ENCODE data around the gene SORL1.

The SORL1 gene

DNA sequence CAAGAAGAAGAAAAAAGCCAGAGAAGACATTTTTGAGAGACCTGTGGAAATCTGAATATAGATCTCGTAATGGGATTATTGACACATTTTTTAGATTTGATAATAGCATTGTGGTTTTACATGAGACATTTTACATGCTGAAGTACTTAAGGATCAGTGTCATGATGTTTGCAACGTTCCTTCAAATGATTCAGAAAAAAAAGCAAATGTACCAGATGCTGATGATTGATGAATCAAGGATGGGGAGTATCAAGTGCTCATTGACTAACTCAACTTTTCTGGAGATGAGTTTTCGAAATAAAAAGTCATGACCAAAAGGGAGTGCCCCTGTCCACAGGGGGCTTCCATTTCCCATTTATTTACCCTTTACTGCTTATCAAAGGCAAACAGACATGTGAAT is 207.7 kb downstream of the SORL1 start:
- TF ChIP-seq, protein P1, sequence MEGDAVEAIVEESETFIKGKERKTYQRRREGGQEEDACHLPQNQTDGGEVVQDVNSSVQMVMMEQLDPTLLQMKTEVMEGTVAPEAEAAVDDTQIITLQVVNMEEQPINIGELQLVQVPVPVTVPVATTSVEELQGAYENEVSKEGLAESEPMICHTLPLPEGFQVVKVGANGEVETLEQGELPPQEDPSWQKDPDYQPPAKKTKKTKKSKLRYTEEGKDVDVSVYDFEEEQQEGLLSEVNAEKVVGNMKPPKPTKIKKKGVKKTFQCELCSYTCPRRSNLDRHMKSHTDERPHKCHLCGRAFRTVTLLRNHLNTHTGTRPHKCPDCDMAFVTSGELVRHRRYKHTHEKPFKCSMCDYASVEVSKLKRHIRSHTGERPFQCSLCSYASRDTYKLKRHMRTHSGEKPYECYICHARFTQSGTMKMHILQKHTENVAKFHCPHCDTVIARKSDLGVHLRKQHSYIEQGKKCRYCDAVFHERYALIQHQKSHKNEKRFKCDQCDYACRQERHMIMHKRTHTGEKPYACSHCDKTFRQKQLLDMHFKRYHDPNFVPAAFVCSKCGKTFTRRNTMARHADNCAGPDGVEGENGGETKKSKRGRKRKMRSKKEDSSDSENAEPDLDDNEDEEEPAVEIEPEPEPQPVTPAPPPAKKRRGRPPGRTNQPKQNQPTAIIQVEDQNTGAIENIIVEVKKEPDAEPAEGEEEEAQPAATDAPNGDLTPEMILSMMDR (IDR thresholded peaks at IDR 0.05; ENCODE audit: borderline replicate concordance, control extremely low read depth, extremely low read depth, insufficient read depth, missing control alignments) = no peak
- in situ Hi-C loops (cut with MboI; ENCODE audit: low sequenced_read_pairs, unreplicated experiment) = loop anchor here (10.0 kb wide), 2 partner anchors 545 to 855 kb away; no protein-coding TSS in a partner anchor
- DNase-seq (ENCODE audit: low spot score) = no peak

DNA sequence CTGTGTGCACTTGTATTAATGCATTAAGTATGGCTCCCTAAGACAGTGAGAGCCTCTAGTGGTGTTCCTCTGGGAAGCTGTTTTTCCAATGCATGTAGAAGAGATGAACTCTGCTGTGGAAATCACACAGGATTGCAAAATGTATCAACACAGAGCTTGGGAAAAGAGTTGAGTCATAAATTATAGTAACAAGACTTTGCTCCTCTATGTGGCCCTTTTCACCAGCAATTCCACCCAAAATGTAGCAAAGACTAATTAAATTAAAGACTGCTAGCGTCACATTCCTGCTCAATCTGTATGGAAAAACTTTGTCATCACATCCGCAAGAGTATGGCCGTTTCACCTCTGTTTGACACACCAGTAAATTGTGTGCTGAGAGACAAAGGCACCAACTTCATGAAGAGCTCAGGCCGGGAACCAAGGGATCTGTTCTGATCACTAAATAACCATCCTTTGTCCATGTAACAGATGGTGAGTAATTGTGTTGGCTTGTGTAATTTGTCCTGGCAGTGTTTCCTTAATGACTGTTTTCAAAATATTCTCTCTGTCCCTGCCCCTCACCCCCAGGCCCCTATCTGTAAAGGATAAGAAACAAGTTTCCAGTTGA is 209.9 kb downstream of the SORL1 start:
- TF ChIP-seq, protein P1 (IDR thresholded peaks at IDR 0.05; ENCODE audit: borderline replicate concordance, control extremely low read depth, extremely low read depth, insufficient read depth, missing control alignments) = no peak
- no peak for DNase-seq (ENCODE audit: low spot score)
- in situ Hi-C loops (cut with MboI; ENCODE audit: low sequenced_read_pairs, unreplicated experiment) = no loop called here

DNA sequence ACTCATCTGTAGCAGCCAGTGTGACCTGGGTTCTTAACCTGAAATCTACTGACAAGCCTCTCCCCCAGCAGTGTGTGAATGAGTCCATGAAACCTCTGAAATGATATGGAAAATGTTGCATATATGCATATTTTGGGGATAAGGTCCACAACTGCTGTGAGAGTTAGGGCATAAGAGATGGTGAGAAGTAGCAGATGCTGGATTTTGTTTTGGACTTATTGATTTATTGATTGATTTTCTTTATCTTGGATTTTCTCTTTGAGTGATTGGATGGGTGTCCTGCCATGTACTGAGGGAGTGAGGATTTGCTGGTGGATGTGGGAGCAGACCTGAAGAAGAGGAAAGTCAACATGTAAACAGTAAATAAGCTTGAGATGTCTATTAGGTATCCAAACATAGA is 212.0 kb downstream of the SORL1 start:
- in situ Hi-C loops (cut with MboI; ENCODE audit: low sequenced_read_pairs, unreplicated experiment) = no loop called here
- DNase-seq (ENCODE audit: low spot score) = no peak
- TF ChIP-seq, protein P1 (IDR thresholded peaks at IDR 0.05; ENCODE audit: borderline replicate concordance, control extremely low read depth, extremely low read depth, insufficient read depth, missing control alignments) = no peak

DNA sequence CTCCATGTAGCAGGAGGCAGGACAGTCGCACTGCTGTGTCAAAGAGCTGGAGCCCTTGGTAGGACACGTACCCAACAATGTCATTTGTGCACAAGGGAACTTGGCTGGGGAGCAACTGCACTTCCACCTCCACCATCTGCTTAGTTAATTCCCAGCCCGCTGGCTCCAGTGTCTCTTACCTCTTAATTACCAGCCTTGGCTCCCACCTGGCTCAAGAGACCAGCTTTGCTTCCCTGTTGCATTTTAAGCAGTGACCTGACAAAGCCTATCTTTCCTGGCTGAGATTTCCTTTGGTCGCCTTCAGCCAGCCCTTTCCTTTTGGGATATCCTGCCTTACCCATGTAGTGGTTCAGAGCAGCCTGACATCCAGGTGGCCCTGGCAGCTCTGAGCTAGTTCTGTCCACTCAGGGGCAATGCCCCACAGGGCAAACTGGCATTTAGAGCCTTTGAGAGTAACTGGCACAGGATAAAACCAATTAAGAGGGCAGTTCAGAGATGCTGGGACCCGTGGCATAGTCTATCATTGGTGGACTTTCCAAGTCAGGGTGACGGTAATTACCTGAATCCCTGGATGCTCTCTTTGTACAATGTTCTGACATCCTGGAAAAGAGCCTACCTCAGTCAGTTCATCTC is 213.2 kb downstream of the SORL1 start:
- TF ChIP-seq, protein P1 (IDR thresholded peaks at IDR 0.05; ENCODE audit: borderline replicate concordance, control extremely low read depth, extremely low read depth, insufficient read depth, missing control alignments) = no peak
- no peak for DNase-seq (ENCODE audit: low spot score)
- in situ Hi-C loops (cut with MboI; ENCODE audit: low sequenced_read_pairs, unreplicated experiment) = no loop called here

DNA sequence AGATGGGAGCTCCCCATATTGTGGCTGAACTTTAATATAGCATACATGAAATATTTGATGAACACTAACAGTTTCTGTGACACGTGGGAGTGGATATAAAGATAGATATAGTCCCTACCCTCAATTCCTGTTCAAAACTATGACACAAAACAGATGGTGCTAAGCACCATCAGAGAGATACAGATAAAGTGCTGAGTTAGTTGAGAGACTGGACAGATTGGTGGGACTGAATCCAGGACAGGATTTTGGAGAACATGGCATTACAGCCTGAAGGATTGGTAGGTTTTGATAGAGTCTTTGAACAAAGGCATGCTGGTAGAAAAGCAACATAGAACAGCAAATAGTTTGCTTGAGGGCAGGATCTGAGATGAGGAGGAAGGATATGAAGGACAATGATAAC is 215.7 kb downstream of the SORL1 start:
- DNase-seq (ENCODE audit: low spot score) = no peak
- TF ChIP-seq, protein P1 (IDR thresholded peaks at IDR 0.05; ENCODE audit: borderline replicate concordance, control extremely low read depth, extremely low read depth, insufficient read depth, missing control alignments) = no peak
- in situ Hi-C loops (cut with MboI; ENCODE audit: low sequenced_read_pairs, unreplicated experiment) = no loop called here

DNA sequence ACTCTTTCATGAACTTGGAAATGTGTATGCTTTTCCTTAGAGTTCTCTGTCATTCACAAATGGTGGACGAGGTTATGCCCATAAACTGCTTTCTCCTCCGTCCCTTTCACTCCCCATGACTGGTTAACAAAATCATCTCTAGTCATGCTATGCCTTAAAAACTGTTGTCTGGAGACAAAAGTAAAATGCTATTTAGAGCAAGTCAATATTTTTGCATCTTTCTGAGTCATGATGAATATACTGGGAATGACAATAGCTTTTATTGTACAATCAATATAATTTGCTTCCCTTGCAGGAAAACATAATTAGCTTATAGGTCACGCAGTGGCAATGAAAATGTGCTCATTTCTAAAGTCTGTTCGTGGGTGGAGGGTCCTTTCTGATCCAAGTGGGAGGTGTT is 217.3 kb downstream of the SORL1 start:
- in situ Hi-C loops (cut with MboI; ENCODE audit: low sequenced_read_pairs, unreplicated experiment) = no loop called here
- TF ChIP-seq, protein P1 (IDR thresholded peaks at IDR 0.05; ENCODE audit: borderline replicate concordance, control extremely low read depth, extremely low read depth, insufficient read depth, missing control alignments) = no peak
- DNase-seq (ENCODE audit: low spot score) = no peak
